AG04449 (cell line): ENCODE measurements around the gene CATSPERD.

Source experiments
- CTCF ChIA-PET: fragments of 350-600 bp; formaldehyde crosslinking; extraction: SDS; loops from one replicate; lab custom pipeline; 2021; ENCODE audit warnings: antibody characterized with exemption; lab: Yijun Ruan, JAX
- POLR2A ChIA-PET: fragments of 400-600, 350-600 bp; formaldehyde crosslinking; extraction: SDS; loops from one replicate; lab custom pipeline; 2020; ENCODE audit warnings: antibody characterized with exemption, inconsistent platforms; lab: Yijun Ruan, JAX
- DNase-seq: peaks from one replicate; pipeline ENCODE4 v3.0.0-alpha.2; 2010; ENCODE audit warnings: low read depth, low spot score
- H3K4me3 ChIP-seq: 2 replicates; pipeline ENCODE4 v1.5.1; 2011; ENCODE audit warnings: low read depth, mild to moderate bottlenecking, control low read depth, low read length
- CTCF ChIP-seq: IDR thresholded peaks from one replicate; pipeline ENCODE4 v1.5.1; 2011; ENCODE audit warnings: mild to moderate bottlenecking, moderate library complexity, low read length, control low read depth, inconsistent platforms; ENCODE audit not compliant: insufficient read depth; ENCODE audit errors: missing control alignments

CATSPERD gene

GRCh38 chr19:5821521-5822180 is 101.2 kb downstream of the CATSPERD start:
- no peak for DNase-seq
- POLR2A ChIA-PET: no interaction called here
- no peak overlapping the region for H3K4me3 ChIP-seq
- CTCF ChIA-PET: interaction anchor here (1.4 to 5.2 kb wide), 2 partner anchors 9 to 18 kb away, joined by 4 to 20 read pairs; no protein-coding TSS in a partner anchor
- TF ChIP-seq CTCF: no peak

DNA sequence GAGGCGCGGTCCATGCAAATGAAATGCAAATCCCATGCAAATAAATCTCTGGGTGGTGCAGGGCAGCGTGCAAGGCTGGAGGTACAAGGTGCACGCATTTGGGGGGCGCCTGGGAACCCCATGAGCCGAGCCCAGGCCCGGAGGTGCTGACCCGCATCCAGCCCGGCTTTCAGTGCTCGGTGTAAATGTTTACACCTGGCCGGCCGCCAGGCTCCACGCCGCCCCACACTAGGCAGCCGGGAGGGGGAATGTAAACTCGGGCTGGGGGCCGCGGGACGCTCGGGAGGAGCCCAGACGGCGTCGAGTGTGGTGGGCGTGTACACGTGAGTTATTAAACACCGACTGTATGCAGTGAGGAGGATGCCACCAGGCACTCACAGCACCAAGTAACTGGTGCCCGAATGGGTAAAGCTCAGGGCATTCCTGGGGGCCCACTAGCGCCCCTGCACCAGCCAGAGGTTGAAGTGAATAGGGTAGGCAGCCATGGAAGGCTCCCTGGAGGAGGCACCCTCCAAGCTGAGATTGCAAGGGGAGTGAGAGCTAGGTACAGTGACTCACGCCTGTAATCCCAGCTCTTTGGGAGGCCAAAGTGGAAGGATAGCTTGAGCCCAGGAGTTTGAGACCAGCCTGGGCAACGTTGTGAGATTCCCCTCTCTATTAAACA is 101.9 kb downstream of the CATSPERD start:
- DNase-seq: no peak
- no peak overlapping the region for H3K4me3 ChIP-seq
- POLR2A ChIA-PET: no interaction called here
- TF ChIP-seq CTCF: no peak
- CTCF ChIA-PET: interaction anchor here (1.4 to 5.2 kb wide), 3 partner anchors 10 to 18 kb away, joined by 4 to 20 read pairs (median 5); no protein-coding TSS in a partner anchor

DNA sequence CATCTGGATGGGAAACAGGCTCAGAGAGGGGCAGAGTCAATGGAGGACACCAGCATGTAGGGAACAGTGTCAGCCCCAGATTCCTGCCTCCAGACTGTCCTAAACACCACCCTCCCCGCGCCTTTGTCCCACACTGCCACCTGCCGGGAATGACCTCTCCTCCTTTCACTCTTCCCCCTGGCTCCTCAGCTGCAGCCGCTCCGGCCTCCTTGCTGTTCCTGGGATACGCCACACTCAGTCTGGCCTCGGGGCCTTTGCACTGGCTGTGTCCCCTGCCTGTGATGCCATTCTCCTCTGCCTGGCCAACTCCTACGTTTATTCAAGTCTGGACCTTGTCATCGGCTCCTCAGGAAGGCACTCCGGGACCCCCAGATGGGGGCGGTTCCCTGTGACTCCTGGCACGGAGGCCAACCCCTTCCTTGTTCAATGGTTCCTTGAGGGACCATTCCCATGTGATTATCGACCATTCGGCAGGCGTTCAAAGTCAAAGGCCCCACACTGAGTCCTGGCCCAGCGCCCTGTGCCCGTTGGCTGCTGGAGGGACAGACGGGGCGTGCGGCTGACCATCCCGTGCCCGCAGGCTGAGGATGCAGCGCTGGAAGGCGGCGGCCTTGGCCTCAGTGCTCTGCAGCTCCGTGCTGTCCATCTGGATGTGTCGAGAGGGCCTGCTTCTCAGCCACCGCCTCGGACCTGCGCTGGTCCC is 103.3 kb downstream of the CATSPERD start:
- CTCF ChIA-PET: interaction anchor here (0.8 to 5.2 kb wide), 5 partner anchors 13 to 67 kb away, joined by 3 to 20 read pairs (median 5); no protein-coding TSS in a partner anchor
- POLR2A ChIA-PET: no interaction called here
- no peak overlapping the region for H3K4me3 ChIP-seq
- TF ChIP-seq CTCF: no peak
- DNase-seq: no peak

GRCh38 chr19:5824751-5825150 is 104.3 kb downstream of the CATSPERD start:
- POLR2A ChIA-PET: no interaction called here

GRCh38 chr19:5825178-5825577 is 104.7 kb downstream of the CATSPERD start:
- no peak for TF ChIP-seq CTCF
- CTCF ChIA-PET: interaction anchor here (1.0 to 1.1 kb wide), 2 partner anchors 22 to 51 kb away, joined by 4 to 5 read pairs; no protein-coding TSS in a partner anchor
- POLR2A ChIA-PET: no interaction called here

More at GRCh38 chr19:5824751-5825150, 104.3 kb downstream of the CATSPERD start:
- CTCF ChIA-PET: interaction anchor here (1.0 to 1.1 kb wide), 2 partner anchors 21 to 50 kb away, joined by 4 to 5 read pairs; no protein-coding TSS in a partner anchor
- no peak for TF ChIP-seq CTCF
- no peak overlapping the region for H3K4me3 ChIP-seq
- no peak for DNase-seq

More at GRCh38 chr19:5825178-5825577, 104.7 kb downstream of the CATSPERD start:
- H3K4me3 ChIP-seq: no peak overlapping the region
- DNase-seq: no peak
